ENCODE results near the gene EML4.

GRCh38 chr2:42138163-42139015 is 30.8 kb upstream of the EML4 start:
- TF ChIP-seq CTCF (IDR thresholded peaks at IDR 0.05) (no peak), POLR2A (IDR thresholded peaks at IDR 0.05) (no peak)

Measured in tibial nerve (tissue), 3 donors.